ENCODE data around the gene CFAP161. TPM values are rescaled to one million over a fixed set of nuclear protein-coding genes. Genes with fewer than 3 reads are reported as not detected.
A peak's percentile ranks its signal among the peaks of the same experiment; 100 is the strongest.

Gene CFAP161
- total and polyA plus RNA-seq, 2 experiments from 2014 or later = 0.13 TPM; not detected in 1

DNA sequence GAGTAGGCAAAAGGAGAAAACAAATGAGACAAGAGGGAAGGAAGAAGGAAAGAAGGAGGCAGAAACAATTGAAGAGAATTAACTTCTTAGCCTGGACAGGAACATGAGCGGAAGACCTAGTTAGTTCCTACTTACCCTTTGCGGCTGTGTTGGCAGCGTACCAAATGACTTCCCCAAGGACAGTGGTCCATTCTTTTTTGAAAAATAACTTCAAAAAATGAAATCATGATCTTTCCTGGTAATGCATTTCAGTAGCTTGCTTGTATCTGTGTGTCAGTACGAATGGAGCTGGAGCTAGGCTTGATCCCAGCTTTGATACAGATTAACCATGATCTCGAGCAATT lies 41.5 kb upstream of the CFAP161 start:
- TF ChIP-seq, protein P1, sequence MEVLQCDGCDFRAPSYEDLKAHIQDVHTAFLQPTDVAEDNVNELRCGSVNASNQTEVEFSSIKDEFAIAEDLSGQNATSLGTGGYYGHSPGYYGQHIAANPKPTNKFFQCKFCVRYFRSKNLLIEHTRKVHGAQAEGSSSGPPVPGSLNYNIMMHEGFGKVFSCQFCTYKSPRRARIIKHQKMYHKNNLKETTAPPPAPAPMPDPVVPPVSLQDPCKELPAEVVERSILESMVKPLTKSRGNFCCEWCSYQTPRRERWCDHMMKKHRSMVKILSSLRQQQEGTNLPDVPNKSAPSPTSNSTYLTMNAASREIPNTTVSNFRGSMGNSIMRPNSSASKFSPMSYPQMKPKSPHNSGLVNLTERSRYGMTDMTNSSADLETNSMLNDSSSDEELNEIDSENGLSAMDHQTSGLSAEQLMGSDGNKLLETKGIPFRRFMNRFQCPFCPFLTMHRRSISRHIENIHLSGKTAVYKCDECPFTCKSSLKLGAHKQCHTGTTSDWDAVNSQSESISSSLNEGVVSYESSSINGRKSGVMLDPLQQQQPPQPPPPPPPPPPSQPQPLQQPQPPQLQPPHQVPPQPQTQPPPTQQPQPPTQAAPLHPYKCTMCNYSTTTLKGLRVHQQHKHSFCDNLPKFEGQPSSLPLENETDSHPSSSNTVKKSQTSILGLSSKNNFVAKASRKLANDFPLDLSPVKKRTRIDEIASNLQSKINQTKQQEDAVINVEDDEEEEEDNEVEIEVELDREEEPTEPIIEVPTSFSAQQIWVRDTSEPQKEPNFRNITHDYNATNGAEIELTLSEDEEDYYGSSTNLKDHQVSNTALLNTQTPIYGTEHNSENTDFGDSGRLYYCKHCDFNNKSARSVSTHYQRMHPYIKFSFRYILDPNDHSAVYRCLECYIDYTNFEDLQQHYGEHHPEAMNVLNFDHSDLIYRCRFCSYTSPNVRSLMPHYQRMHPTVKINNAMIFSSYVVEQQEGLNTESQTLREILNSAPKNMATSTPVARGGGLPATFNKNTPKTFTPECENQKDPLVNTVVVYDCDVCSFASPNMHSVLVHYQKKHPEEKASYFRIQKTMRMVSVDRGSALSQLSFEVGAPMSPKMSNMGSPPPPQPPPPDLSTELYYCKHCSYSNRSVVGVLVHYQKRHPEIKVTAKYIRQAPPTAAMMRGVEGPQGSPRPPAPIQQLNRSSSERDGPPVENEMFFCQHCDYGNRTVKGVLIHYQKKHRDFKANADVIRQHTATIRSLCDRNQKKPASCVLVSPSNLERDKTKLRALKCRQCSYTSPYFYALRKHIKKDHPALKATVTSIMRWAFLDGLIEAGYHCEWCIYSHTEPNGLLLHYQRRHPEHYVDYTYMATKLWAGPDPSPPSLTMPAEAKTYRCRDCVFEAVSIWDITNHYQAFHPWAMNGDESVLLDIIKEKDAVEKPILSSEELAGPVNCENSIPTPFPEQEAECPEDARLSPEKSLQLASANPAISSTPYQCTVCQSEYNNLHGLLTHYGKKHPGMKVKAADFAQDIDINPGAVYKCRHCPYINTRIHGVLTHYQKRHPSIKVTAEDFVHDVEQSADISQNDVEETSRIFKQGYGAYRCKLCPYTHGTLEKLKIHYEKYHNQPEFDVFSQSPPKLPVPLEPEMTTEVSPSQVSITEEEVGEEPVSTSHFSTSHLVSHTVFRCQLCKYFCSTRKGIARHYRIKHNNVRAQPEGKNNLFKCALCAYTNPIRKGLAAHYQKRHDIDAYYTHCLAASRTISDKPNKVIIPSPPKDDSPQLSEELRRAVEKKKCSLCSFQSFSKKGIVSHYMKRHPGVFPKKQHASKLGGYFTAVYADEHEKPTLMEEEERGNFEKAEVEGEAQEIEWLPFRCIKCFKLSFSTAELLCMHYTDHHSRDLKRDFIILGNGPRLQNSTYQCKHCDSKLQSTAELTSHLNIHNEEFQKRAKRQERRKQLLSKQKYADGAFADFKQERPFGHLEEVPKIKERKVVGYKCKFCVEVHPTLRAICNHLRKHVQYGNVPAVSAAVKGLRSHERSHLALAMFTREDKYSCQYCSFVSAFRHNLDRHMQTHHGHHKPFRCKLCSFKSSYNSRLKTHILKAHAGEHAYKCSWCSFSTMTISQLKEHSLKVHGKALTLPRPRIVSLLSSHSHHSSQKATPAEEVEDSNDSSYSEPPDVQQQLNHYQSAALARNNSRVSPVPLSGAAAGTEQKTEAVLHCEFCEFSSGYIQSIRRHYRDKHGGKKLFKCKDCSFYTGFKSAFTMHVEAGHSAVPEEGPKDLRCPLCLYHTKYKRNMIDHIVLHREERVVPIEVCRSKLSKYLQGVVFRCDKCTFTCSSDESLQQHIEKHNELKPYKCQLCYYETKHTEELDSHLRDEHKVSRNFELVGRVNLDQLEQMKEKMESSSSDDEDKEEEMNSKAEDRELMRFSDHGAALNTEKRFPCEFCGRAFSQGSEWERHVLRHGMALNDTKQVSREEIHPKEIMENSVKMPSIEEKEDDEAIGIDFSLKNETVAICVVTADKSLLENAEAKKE (CRISPR knock-in tag; IDR thresholded peaks at IDR 0.05) = no peak
- TF ChIP-seq, protein P2, sequence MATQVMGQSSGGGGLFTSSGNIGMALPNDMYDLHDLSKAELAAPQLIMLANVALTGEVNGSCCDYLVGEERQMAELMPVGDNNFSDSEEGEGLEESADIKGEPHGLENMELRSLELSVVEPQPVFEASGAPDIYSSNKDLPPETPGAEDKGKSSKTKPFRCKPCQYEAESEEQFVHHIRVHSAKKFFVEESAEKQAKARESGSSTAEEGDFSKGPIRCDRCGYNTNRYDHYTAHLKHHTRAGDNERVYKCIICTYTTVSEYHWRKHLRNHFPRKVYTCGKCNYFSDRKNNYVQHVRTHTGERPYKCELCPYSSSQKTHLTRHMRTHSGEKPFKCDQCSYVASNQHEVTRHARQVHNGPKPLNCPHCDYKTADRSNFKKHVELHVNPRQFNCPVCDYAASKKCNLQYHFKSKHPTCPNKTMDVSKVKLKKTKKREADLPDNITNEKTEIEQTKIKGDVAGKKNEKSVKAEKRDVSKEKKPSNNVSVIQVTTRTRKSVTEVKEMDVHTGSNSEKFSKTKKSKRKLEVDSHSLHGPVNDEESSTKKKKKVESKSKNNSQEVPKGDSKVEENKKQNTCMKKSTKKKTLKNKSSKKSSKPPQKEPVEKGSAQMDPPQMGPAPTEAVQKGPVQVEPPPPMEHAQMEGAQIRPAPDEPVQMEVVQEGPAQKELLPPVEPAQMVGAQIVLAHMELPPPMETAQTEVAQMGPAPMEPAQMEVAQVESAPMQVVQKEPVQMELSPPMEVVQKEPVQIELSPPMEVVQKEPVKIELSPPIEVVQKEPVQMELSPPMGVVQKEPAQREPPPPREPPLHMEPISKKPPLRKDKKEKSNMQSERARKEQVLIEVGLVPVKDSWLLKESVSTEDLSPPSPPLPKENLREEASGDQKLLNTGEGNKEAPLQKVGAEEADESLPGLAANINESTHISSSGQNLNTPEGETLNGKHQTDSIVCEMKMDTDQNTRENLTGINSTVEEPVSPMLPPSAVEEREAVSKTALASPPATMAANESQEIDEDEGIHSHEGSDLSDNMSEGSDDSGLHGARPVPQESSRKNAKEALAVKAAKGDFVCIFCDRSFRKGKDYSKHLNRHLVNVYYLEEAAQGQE (IDR thresholded peaks at IDR 0.05; ENCODE audit: unreplicated experiment) = no peak
- TF ChIP-seq JUNB (IDR thresholded peaks at IDR 0.05; ENCODE audit: unreplicated experiment) (no peak), ZNF114 (CRISPR knock-in tag; IDR thresholded peaks at IDR 0.05) (no peak), CREB1 (CRISPR knock-in tag; IDR thresholded peaks at IDR 0.05; ENCODE audit: low read depth) (no peak)
- TF ChIP-seq, protein P3, sequence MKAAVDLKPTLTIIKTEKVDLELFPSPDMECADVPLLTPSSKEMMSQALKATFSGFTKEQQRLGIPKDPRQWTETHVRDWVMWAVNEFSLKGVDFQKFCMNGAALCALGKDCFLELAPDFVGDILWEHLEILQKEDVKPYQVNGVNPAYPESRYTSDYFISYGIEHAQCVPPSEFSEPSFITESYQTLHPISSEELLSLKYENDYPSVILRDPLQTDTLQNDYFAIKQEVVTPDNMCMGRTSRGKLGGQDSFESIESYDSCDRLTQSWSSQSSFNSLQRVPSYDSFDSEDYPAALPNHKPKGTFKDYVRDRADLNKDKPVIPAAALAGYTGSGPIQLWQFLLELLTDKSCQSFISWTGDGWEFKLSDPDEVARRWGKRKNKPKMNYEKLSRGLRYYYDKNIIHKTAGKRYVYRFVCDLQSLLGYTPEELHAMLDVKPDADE (IDR thresholded peaks at IDR 0.05) = no peak
- H3K4me1 ChIP-seq (ENCODE audit: insufficient read depth) = no peaks in the 10 kb centered on the region
- no peaks in the 10 kb centered on the region for H3K79me2 ChIP-seq (replicated peaks; ENCODE audit: insufficient read depth)
- Mint-ChIP-seq H3K36me3 (ENCODE audit: low read depth) (no peaks in the 10 kb centered on the region), H3K27me3 (ENCODE audit: insufficient read depth, low read depth, poor library complexity) (peaks cover 1% of the 10 kb centered on the region), H3K27ac (no peak overlapping the region), H3K4me1 (no peaks in the 10 kb centered on the region), H3K4me3 (no peak overlapping the region), H3K9me3 (no peaks in the 10 kb centered on the region; the same call in 2 of the 3 replicates)
- no peak overlapping the region for H3K4me2 ChIP-seq
- DNase-seq (ENCODE audit: low spot score) (no peak), ATAC-seq (no peak)
- no peaks in the 10 kb centered on the region for H3K27me3 ChIP-seq (ENCODE audit: insufficient read depth)
- no peaks in the 10 kb centered on the region for H3F3A ChIP-seq (replicated peaks; ENCODE audit: low read depth)
- no peak overlapping the region for H3K4me3 ChIP-seq
- H2AFZ ChIP-seq = peak overlapping the region; percentile 72; the same call in 1 of the 2 replicates
- H3K36me3 ChIP-seq (ENCODE audit: insufficient read depth) = no peaks in the 10 kb centered on the region
- H3K27ac ChIP-seq (ENCODE audit: low read depth) = no peak overlapping the region
- no peaks in the 10 kb centered on the region for H4K20me1 ChIP-seq (replicated peaks; ENCODE audit: insufficient read depth)
- peaks cover 4% of the 10 kb centered on the region; the same call in 1 of the 2 replicates for H3K9me2 ChIP-seq (ENCODE audit: insufficient read depth)

All from GM23338 (cell line).